Mesenchymal stem cell (in vitro differentiated cells and primary cell): ENCODE results near the gene ENPP3.

ENCODE experiments used
- DNase-seq: peaks from one replicate; pipeline ENCODE4 v3.0.0-alpha.2; 2013
- H2AFZ ChIP-seq: one replicate; pipeline ENCODE4 v1.6.1; 2013; ENCODE audit warnings: low read depth, mild to moderate bottlenecking, control low read depth, inconsistent platforms, low read length, moderate library complexity
- H2AK5ac ChIP-seq: 2 replicates; pipeline ENCODE4 v1.6.1; 2013; ENCODE audit warnings: low read length, moderate library complexity, mild to moderate bottlenecking, inconsistent platforms; ENCODE audit not compliant: severe bottlenecking
- H2BK120ac ChIP-seq: one replicate; pipeline ENCODE4 v1.6.1; 2013; ENCODE audit warnings: low read depth, mild to moderate bottlenecking, inconsistent platforms, low read length, moderate library complexity
- H2BK12ac ChIP-seq, 2 experiments: one replicate each; pipeline ENCODE4 v1.6.1; 2013; ENCODE audit warnings: inconsistent platforms in 2 of 2, low read length in 2 of 2, mild to moderate bottlenecking in 2 of 2, moderate library complexity in 2 of 2, control low read depth in 1 of 2
- H2BK15ac ChIP-seq: one replicate; pipeline ENCODE4 v1.6.1; 2013; ENCODE audit warnings: mild to moderate bottlenecking, low read depth, inconsistent platforms; ENCODE audit not compliant: poor library complexity, severe bottlenecking
- H2BK5ac ChIP-seq: 2 replicates; pipeline ENCODE4 v1.6.1; 2013; ENCODE audit warnings: low read depth, mild to moderate bottlenecking, low read length, control low read depth, inconsistent platforms; ENCODE audit not compliant: poor library complexity, severe bottlenecking
- H3K14ac ChIP-seq, 2 experiments: one replicate each; pipeline ENCODE4 v1.6.1; 2013; ENCODE audit warnings: inconsistent platforms in 2 of 2, low read length in 2 of 2, control low read depth in 1 of 2, mild to moderate bottlenecking in 1 of 2, moderate library complexity in 1 of 2
- H3K18ac ChIP-seq, 2 experiments: one replicate each; pipeline ENCODE4 v1.6.1; 2013; ENCODE audit warnings: inconsistent platforms in 2 of 2, low read length in 2 of 2, control low read depth in 1 of 2, low read depth in 1 of 2, mild to moderate bottlenecking in 1 of 2
- H3K23ac ChIP-seq, 2 experiments: one replicate each; pipeline ENCODE4 v1.6.1; 2013; ENCODE audit warnings: inconsistent platforms in 2 of 2, low read length in 2 of 2, mild to moderate bottlenecking in 2 of 2, moderate library complexity in 2 of 2, control low read depth in 1 of 2
- H3K27ac ChIP-seq: 2 replicates; pipeline ENCODE4 v1.5.1; 2013; ENCODE audit warnings: mild to moderate bottlenecking, moderate library complexity, low read length, control low read depth, inconsistent platforms; ENCODE audit not compliant: poor library complexity, severe bottlenecking
- H3K27me3 ChIP-seq, 2 experiments: 2 replicates each; pipeline versions ENCODE4 v1.6.1 to v1.7.0; 2013; ENCODE audit warnings: low read length in 2 of 2, mild to moderate bottlenecking in 2 of 2, moderate library complexity in 2 of 2, control low read depth in 1 of 2, inconsistent platforms in 1 of 2; ENCODE audit not compliant: control insufficient read depth in 1 of 2, insufficient read depth in 1 of 2
- H3K36me3 ChIP-seq, 2 experiments: 2 replicates each; pipeline versions ENCODE4 v1.6.1 to v1.7.0; 2013; ENCODE audit warnings: low read length in 2 of 2, control low read depth in 1 of 2, inconsistent platforms in 1 of 2, low read depth in 1 of 2, mild to moderate bottlenecking in 1 of 2; ENCODE audit not compliant: insufficient read depth in 2 of 2, control insufficient read depth in 1 of 2
- H3K4ac ChIP-seq, 2 experiments: one replicate each; pipeline ENCODE4 v1.6.1; 2013; ENCODE audit warnings: inconsistent platforms in 2 of 2, low read length in 2 of 2, mild to moderate bottlenecking in 2 of 2, moderate library complexity in 2 of 2, control low read depth in 1 of 2, low read depth in 1 of 2
- H3K4me1 ChIP-seq: 2 replicates; pipeline ENCODE4 v1.6.1; 2013; ENCODE audit warnings: low read depth, low read length, control low read depth; ENCODE audit not compliant: control insufficient read depth, insufficient read depth
- H3K4me2 ChIP-seq: 2 replicates; pipeline ENCODE4 v1.6.1; 2013; ENCODE audit warnings: low read length, mild to moderate bottlenecking, inconsistent platforms; ENCODE audit not compliant: poor library complexity, severe bottlenecking
- H3K4me3 ChIP-seq, 2 experiments: 2 replicates each; pipeline versions ENCODE4 v1.5.1 to v1.7.0; 2013; ENCODE audit warnings: low read length in 2 of 2, mild to moderate bottlenecking in 2 of 2, control low read depth in 1 of 2, low read depth in 1 of 2; ENCODE audit not compliant: insufficient read depth in 1 of 2
- H3K79me1 ChIP-seq: replicated peaks from 2 replicates; pipeline ENCODE4 v1.6.1; 2013; ENCODE audit warnings: mild to moderate bottlenecking, control low read depth, low read length, inconsistent platforms; ENCODE audit not compliant: poor library complexity, severe bottlenecking
- H3K9ac ChIP-seq: 2 replicates; pipeline ENCODE4 v1.7.0; 2013; ENCODE audit warnings: mild to moderate bottlenecking, low read length, moderate library complexity
- H3K9me3 ChIP-seq: 2 replicates; pipeline ENCODE4 v1.7.0; 2013; ENCODE audit warnings: mild to moderate bottlenecking, low read length; ENCODE audit not compliant: control insufficient read depth
- H4K8ac ChIP-seq: one replicate; pipeline ENCODE4 v1.6.1; 2013; ENCODE audit warnings: inconsistent platforms, mild to moderate bottlenecking, low read length, moderate library complexity
- H4K91ac ChIP-seq: one replicate; pipeline ENCODE4 v1.6.1; 2013; ENCODE audit warnings: mild to moderate bottlenecking, low read length, inconsistent platforms
- WGBS: methylation state at CpG from one replicate; pipeline ENCODE4 v1.1.7; 2013; ENCODE audit warnings: mixed read lengths; 5-methylcytosine and 5-hydroxymethylcytosine counted together

ENPP3 gene

GRCh38 chr6:131754715-131755567, 117.8 kb downstream of the ENPP3 start:
- no peak overlapping the region for H3K23ac ChIP-seq
- 8% methylated on average over 3 of the region's 9 CpGs for WGBS
- H3K9ac ChIP-seq = no peak overlapping the region
- H4K8ac ChIP-seq = no peak overlapping the region
- peak overlapping the region in 1 of 2 experiments; percentile 32 for H3K4me3 ChIP-seq
- H2BK120ac ChIP-seq = peak overlapping the region; percentile 19
- H2BK5ac ChIP-seq = no peak overlapping the region
- H3K79me1 ChIP-seq = no peaks in the 10 kb centered on the region
- peak; percentile 84 for DNase-seq
- H3K9me3 ChIP-seq = peaks cover 14% of the 10 kb centered on the region
- H3K4me1 ChIP-seq = peaks cover 1% of the 10 kb centered on the region
- H2BK12ac ChIP-seq = no peak overlapping the region
- no peak overlapping the region for H4K91ac ChIP-seq
- no peak overlapping the region for H2AK5ac ChIP-seq
- H3K4ac ChIP-seq = peak overlapping the region in 1 of 2 experiments; percentile 10
- peak overlapping the region; percentile 76 for H3K27ac ChIP-seq
- peak overlapping the region; percentile 1 for H3K4me2 ChIP-seq
- no peak overlapping the region for H3K18ac ChIP-seq
- no peak overlapping the region for H2AFZ ChIP-seq
- H3K14ac ChIP-seq = no peak overlapping the region
- no peaks in the 10 kb centered on the region for H3K27me3 ChIP-seq
- no peaks in the 10 kb centered on the region for H3K36me3 ChIP-seq
- no peak overlapping the region for H2BK15ac ChIP-seq

- Histone ChIP-seq H3K27ac (peak overlapping the region; percentile 54), H3K4ac (peak overlapping the region in 1 of 2 experiments; percentile 47), H3K4me2 (no peak overlapping the region), H2AFZ (no peak overlapping the region), H3K9me3 (peaks cover 14% of the 10 kb centered on the region), H3K14ac (no peak overlapping the region), H2BK120ac (no peak overlapping the region), H3K27me3 (no peaks in the 10 kb centered on the region), H3K23ac (no peak overlapping the region), H2BK5ac (no peak overlapping the region), H2BK12ac (peak overlapping the region in 1 of 2 experiments; percentile 54), H3K36me3 (no peaks in the 10 kb centered on the region), H2BK15ac (no peak overlapping the region), H4K91ac (no peak overlapping the region), H4K8ac (no peak overlapping the region), H3K9ac (no peak overlapping the region), H3K79me1 (no peaks in the 10 kb centered on the region), H3K18ac (no peak overlapping the region), H3K4me1 (peaks cover 1% of the 10 kb centered on the region), H3K4me3 (no peak overlapping the region), H2AK5ac (no peak overlapping the region)
- WGBS = 31% methylated on average over 2 of the region's 3 CpGs
- peak; percentile 46 for DNase-seq
Measured at GRCh38 chr6:131755597-131755996, 118.5 kb downstream of the ENPP3 start.

- Histone ChIP-seq H2BK5ac (no peak overlapping the region), H4K8ac (no peak overlapping the region), H3K4ac (no peak overlapping the region), H3K27ac (peak overlapping the region; percentile 15), H3K14ac (no peak overlapping the region), H2BK12ac (no peak overlapping the region), H3K23ac (no peak overlapping the region), H3K36me3 (no peaks in the 10 kb centered on the region), H2BK120ac (no peak overlapping the region), H3K4me1 (peaks cover 1% of the 10 kb centered on the region), H3K4me2 (no peak overlapping the region), H3K9ac (no peak overlapping the region), H4K91ac (no peak overlapping the region), H3K27me3 (no peaks in the 10 kb centered on the region), H2AFZ (no peak overlapping the region), H2AK5ac (no peak overlapping the region), H2BK15ac (no peak overlapping the region), H3K18ac (no peak overlapping the region), H3K9me3 (peaks cover 14% of the 10 kb centered on the region), H3K79me1 (no peaks in the 10 kb centered on the region), H3K4me3 (no peak overlapping the region)
- 85% methylated on average over 1 of the region's 2 CpGs for WGBS
- no peak for DNase-seq
Measured at GRCh38 chr6:131756039-131756438, 118.9 kb downstream of the ENPP3 start.

GRCh38 chr6:131758920-131759319, 121.8 kb downstream of the ENPP3 start:
- H3K27me3 ChIP-seq = no peaks in the 10 kb centered on the region
- H3K4ac ChIP-seq = no peak overlapping the region
- no peak overlapping the region for H2AFZ ChIP-seq
- H3K4me3 ChIP-seq = no peak overlapping the region
- no peak overlapping the region for H2BK15ac ChIP-seq
- WGBS = 87% methylated on average over 3 of the region's 4 CpGs
- H2AK5ac ChIP-seq = no peak overlapping the region
- H3K9me3 ChIP-seq = peaks cover 14% of the 10 kb centered on the region
- no peak overlapping the region for H3K18ac ChIP-seq
- H4K91ac ChIP-seq = no peak overlapping the region
- H3K27ac ChIP-seq = no peak overlapping the region
- DNase-seq = no peak
- no peaks in the 10 kb centered on the region for H3K79me1 ChIP-seq
- H2BK12ac ChIP-seq = no peak overlapping the region
- H3K36me3 ChIP-seq = no peaks in the 10 kb centered on the region
- peaks cover 1% of the 10 kb centered on the region for H3K4me1 ChIP-seq
- H3K4me2 ChIP-seq = no peak overlapping the region
- no peak overlapping the region for H2BK120ac ChIP-seq
- no peak overlapping the region for H3K23ac ChIP-seq
- no peak overlapping the region for H3K9ac ChIP-seq
- H3K14ac ChIP-seq = no peak overlapping the region
- no peak overlapping the region for H4K8ac ChIP-seq
- H2BK5ac ChIP-seq = no peak overlapping the region
